Placental pericyte (primary cell): ENCODE results near the gene SPATA45. TPM values are rescaled to one million over a fixed set of nuclear protein-coding genes. Genes with fewer than 3 reads are reported as not detected.

Experiments
- small RNA-seq: library from RNA; depleted of rRNA; stranded (forward); fragments of <200 nt; gene quantifications from one replicate; pipeline ENCODE3, GENCODE V24; 2012; ENCODE audit warnings: low replicate concordance
- total RNA-seq: library from RNA; depleted of rRNA; stranded (reverse); fragments of >200 nt; gene quantifications from 2 replicates; pipeline ENCODE4 v1.2.3, GENCODE V29; 2012

Gene SPATA45
- not detected in 2 replicates for total RNA-seq

GRCh38 chr1:212847549-212847948 lies at the start of gene SPATA45:
TSS of gene SPATA45 (minus strand) at chr1:212847649. CDS start at chr1:212836149, 11,500 bp downstream.

GRCh38 chr1:212857992-212858460 lies 10.6 kb upstream of the SPATA45 start, which contains the start of gene FLVCR1:
TSS of gene FLVCR1 (plus strand) at chr1:212858275. CDS start at chr1:212858453, 178 bp downstream.

GRCh38 chr1:212791676-212792395 lies 55.6 kb downstream of the SPATA45 start, which contains the start of the genes NSL1 and TATDN3:
TSS of gene NSL1 (minus strand) at chr1:212791777. CDS start at chr1:212791763, 14 bp downstream.
TSS of gene TATDN3 (plus strand) at chr1:212791894. CDS start at chr1:212791922, 28 bp downstream.

Small RNA genes lying within 50 kb of the gene (small RNA-seq; reads per million reads assigned to genes)
- gene AC104333.1 (not detected), gene AC104333.2 (not detected)

Other genes with a start within 250 kb of the SPATA45 start
- gene ATF3, start 238.9 kb downstream of the SPATA45 start, total RNA-seq, result 2.9 and 24.7 TPM in 2 replicates
- gene BATF3, start 147.8 kb downstream of the SPATA45 start, total RNA-seq, result 0.88 and 1.3 TPM in 2 replicates
- gene NSL1, start 55.9 kb downstream of the SPATA45 start, total RNA-seq, result 15.3 and 32.1 TPM in 2 replicates
- gene TATDN3, start 55.8 kb downstream of the SPATA45 start, total RNA-seq, result 10.2 and 12.9 TPM in 2 replicates
- 6.6 and 9.2 TPM in 2 replicates for gene FLVCR1, start 10.6 kb upstream of the SPATA45 start, total RNA-seq
- gene VASH2, start 102.9 kb upstream of the SPATA45 start, total RNA-seq, result 0.14 TPM in 1 of 2 replicates, not detected in the other
- 25.4 and 40.9 TPM in 2 replicates for gene ANGEL2, start 168.2 kb upstream of the SPATA45 start, total RNA-seq
- gene RPS6KC1, start 203.6 kb upstream of the SPATA45 start, total RNA-seq, result 29.3 and 34.4 TPM in 2 replicates